Mesenchymal stem cell (in vitro differentiated cells and primary cell): ENCODE results near the gene YEATS4.

Source experiments
- DNase-seq: peaks from one replicate; pipeline ENCODE4 v3.0.0-alpha.2; 2013
- H2AFZ ChIP-seq: one replicate; pipeline ENCODE4 v1.6.1; 2013; ENCODE audit warnings: low read depth, mild to moderate bottlenecking, control low read depth, inconsistent platforms, low read length, moderate library complexity
- H2AK5ac ChIP-seq: 2 replicates; pipeline ENCODE4 v1.6.1; 2013; ENCODE audit warnings: low read length, moderate library complexity, mild to moderate bottlenecking, inconsistent platforms; ENCODE audit not compliant: severe bottlenecking
- H2BK120ac ChIP-seq: one replicate; pipeline ENCODE4 v1.6.1; 2013; ENCODE audit warnings: low read depth, mild to moderate bottlenecking, inconsistent platforms, low read length, moderate library complexity
- H2BK12ac ChIP-seq, 2 experiments: one replicate each; pipeline ENCODE4 v1.6.1; 2013; ENCODE audit warnings: inconsistent platforms in 2 of 2, low read length in 2 of 2, mild to moderate bottlenecking in 2 of 2, moderate library complexity in 2 of 2, control low read depth in 1 of 2
- H2BK15ac ChIP-seq: one replicate; pipeline ENCODE4 v1.6.1; 2013; ENCODE audit warnings: mild to moderate bottlenecking, low read depth, inconsistent platforms; ENCODE audit not compliant: poor library complexity, severe bottlenecking
- H2BK5ac ChIP-seq: 2 replicates; pipeline ENCODE4 v1.6.1; 2013; ENCODE audit warnings: low read depth, mild to moderate bottlenecking, low read length, control low read depth, inconsistent platforms; ENCODE audit not compliant: poor library complexity, severe bottlenecking
- H3K14ac ChIP-seq, 2 experiments: one replicate each; pipeline ENCODE4 v1.6.1; 2013; ENCODE audit warnings: inconsistent platforms in 2 of 2, low read length in 2 of 2, control low read depth in 1 of 2, mild to moderate bottlenecking in 1 of 2, moderate library complexity in 1 of 2
- H3K18ac ChIP-seq, 2 experiments: one replicate each; pipeline ENCODE4 v1.6.1; 2013; ENCODE audit warnings: inconsistent platforms in 2 of 2, low read length in 2 of 2, control low read depth in 1 of 2, low read depth in 1 of 2, mild to moderate bottlenecking in 1 of 2
- H3K23ac ChIP-seq, 2 experiments: one replicate each; pipeline ENCODE4 v1.6.1; 2013; ENCODE audit warnings: inconsistent platforms in 2 of 2, low read length in 2 of 2, mild to moderate bottlenecking in 2 of 2, moderate library complexity in 2 of 2, control low read depth in 1 of 2
- H3K27ac ChIP-seq: 2 replicates; pipeline ENCODE4 v1.5.1; 2013; ENCODE audit warnings: mild to moderate bottlenecking, moderate library complexity, low read length, control low read depth, inconsistent platforms; ENCODE audit not compliant: poor library complexity, severe bottlenecking
- H3K27me3 ChIP-seq, 2 experiments: 2 replicates each; pipeline versions ENCODE4 v1.6.1 to v1.7.0; 2013; ENCODE audit warnings: low read length in 2 of 2, mild to moderate bottlenecking in 2 of 2, moderate library complexity in 2 of 2, control low read depth in 1 of 2, inconsistent platforms in 1 of 2; ENCODE audit not compliant: control insufficient read depth in 1 of 2, insufficient read depth in 1 of 2
- H3K36me3 ChIP-seq, 2 experiments: 2 replicates each; pipeline versions ENCODE4 v1.6.1 to v1.7.0; 2013; ENCODE audit warnings: low read length in 2 of 2, control low read depth in 1 of 2, inconsistent platforms in 1 of 2, low read depth in 1 of 2, mild to moderate bottlenecking in 1 of 2; ENCODE audit not compliant: insufficient read depth in 2 of 2, control insufficient read depth in 1 of 2
- H3K4ac ChIP-seq, 2 experiments: one replicate each; pipeline ENCODE4 v1.6.1; 2013; ENCODE audit warnings: inconsistent platforms in 2 of 2, low read length in 2 of 2, mild to moderate bottlenecking in 2 of 2, moderate library complexity in 2 of 2, control low read depth in 1 of 2, low read depth in 1 of 2
- H3K4me1 ChIP-seq: 2 replicates; pipeline ENCODE4 v1.6.1; 2013; ENCODE audit warnings: low read depth, low read length, control low read depth; ENCODE audit not compliant: control insufficient read depth, insufficient read depth
- H3K4me2 ChIP-seq: 2 replicates; pipeline ENCODE4 v1.6.1; 2013; ENCODE audit warnings: low read length, mild to moderate bottlenecking, inconsistent platforms; ENCODE audit not compliant: poor library complexity, severe bottlenecking
- H3K4me3 ChIP-seq, 2 experiments: 2 replicates each; pipeline versions ENCODE4 v1.5.1 to v1.7.0; 2013; ENCODE audit warnings: low read length in 2 of 2, mild to moderate bottlenecking in 2 of 2, control low read depth in 1 of 2, low read depth in 1 of 2; ENCODE audit not compliant: insufficient read depth in 1 of 2
- H3K79me1 ChIP-seq: replicated peaks from 2 replicates; pipeline ENCODE4 v1.6.1; 2013; ENCODE audit warnings: mild to moderate bottlenecking, control low read depth, low read length, inconsistent platforms; ENCODE audit not compliant: poor library complexity, severe bottlenecking
- H3K9ac ChIP-seq: 2 replicates; pipeline ENCODE4 v1.7.0; 2013; ENCODE audit warnings: mild to moderate bottlenecking, low read length, moderate library complexity
- H3K9me3 ChIP-seq: 2 replicates; pipeline ENCODE4 v1.7.0; 2013; ENCODE audit warnings: mild to moderate bottlenecking, low read length; ENCODE audit not compliant: control insufficient read depth
- H4K8ac ChIP-seq: one replicate; pipeline ENCODE4 v1.6.1; 2013; ENCODE audit warnings: inconsistent platforms, mild to moderate bottlenecking, low read length, moderate library complexity
- H4K91ac ChIP-seq: one replicate; pipeline ENCODE4 v1.6.1; 2013; ENCODE audit warnings: mild to moderate bottlenecking, low read length, inconsistent platforms
- WGBS: methylation state at CpG from one replicate; pipeline ENCODE4 v1.1.7; 2013; ENCODE audit warnings: mixed read lengths; 5-methylcytosine and 5-hydroxymethylcytosine counted together

The YEATS4 gene

DNA sequence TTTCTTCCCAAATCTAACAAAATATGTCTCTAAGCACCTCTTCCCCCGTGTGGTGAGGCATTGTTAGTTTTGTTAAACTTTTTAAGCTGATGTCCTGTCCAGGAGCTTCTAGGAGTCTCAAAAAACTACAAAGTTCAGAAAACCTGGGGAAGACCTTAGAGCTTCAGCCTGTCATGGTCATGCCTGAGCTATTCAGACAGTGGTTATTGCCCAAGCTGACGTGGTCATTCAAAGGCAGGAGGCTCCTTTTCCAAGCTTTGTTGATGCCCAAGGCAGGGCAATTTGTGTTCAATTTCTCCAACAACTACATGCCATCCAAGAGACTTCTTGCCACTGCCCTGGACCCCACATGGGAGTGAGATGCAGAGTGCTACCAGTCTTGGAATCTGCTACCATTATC lies 17.1 kb upstream of the YEATS4 start:
- H3K4me1 ChIP-seq = no peaks in the 10 kb centered on the region
- no peak for DNase-seq
- no peak overlapping the region for H2AK5ac ChIP-seq
- no peak overlapping the region for H3K4me3 ChIP-seq
- H3K4ac ChIP-seq = no peak overlapping the region
- no peak overlapping the region for H2BK15ac ChIP-seq
- H2BK12ac ChIP-seq = no peak overlapping the region
- no peaks in the 10 kb centered on the region for H3K79me1 ChIP-seq
- no peak overlapping the region for H3K14ac ChIP-seq
- H3K9me3 ChIP-seq = no peaks in the 10 kb centered on the region
- H3K4me2 ChIP-seq = no peak overlapping the region
- H3K27ac ChIP-seq = no peak overlapping the region
- no peak overlapping the region for H3K23ac ChIP-seq
- no peak overlapping the region for H3K18ac ChIP-seq
- H3K36me3 ChIP-seq = no peaks in the 10 kb centered on the region
- H2BK120ac ChIP-seq = no peak overlapping the region
- H2BK5ac ChIP-seq = no peak overlapping the region
- peaks cover 0 to 4% of the 10 kb centered on the region in 2 experiments for H3K27me3 ChIP-seq
- H4K91ac ChIP-seq = no peak overlapping the region
- no peak overlapping the region for H3K9ac ChIP-seq
- WGBS = 91% methylated on average over 2 of the region's 2 CpGs
- no peak overlapping the region for H4K8ac ChIP-seq
- no peak overlapping the region for H2AFZ ChIP-seq

GRCh38 chr12:69343357-69343756 lies 16.2 kb upstream of the YEATS4 start:
- DNase-seq = no peak
- Histone ChIP-seq H2AFZ (no peak overlapping the region), H3K23ac (no peak overlapping the region), H2BK15ac (no peak overlapping the region), H3K27ac (no peak overlapping the region), H2BK5ac (no peak overlapping the region), H2BK12ac (no peak overlapping the region), H3K9me3 (no peaks in the 10 kb centered on the region), H4K8ac (no peak overlapping the region), H3K18ac (no peak overlapping the region), H4K91ac (no peak overlapping the region), H3K27me3 (peaks cover 0 to 4% of the 10 kb centered on the region in 2 experiments), H2BK120ac (no peak overlapping the region), H3K36me3 (no peaks in the 10 kb centered on the region), H3K4me2 (no peak overlapping the region), H2AK5ac (no peak overlapping the region), H3K14ac (no peak overlapping the region), H3K79me1 (no peaks in the 10 kb centered on the region), H3K4ac (no peak overlapping the region), H3K9ac (no peak overlapping the region), H3K4me1 (no peaks in the 10 kb centered on the region), H3K4me3 (no peak overlapping the region)
- 100% methylated on average over 2 of the region's 3 CpGs for WGBS

DNA sequence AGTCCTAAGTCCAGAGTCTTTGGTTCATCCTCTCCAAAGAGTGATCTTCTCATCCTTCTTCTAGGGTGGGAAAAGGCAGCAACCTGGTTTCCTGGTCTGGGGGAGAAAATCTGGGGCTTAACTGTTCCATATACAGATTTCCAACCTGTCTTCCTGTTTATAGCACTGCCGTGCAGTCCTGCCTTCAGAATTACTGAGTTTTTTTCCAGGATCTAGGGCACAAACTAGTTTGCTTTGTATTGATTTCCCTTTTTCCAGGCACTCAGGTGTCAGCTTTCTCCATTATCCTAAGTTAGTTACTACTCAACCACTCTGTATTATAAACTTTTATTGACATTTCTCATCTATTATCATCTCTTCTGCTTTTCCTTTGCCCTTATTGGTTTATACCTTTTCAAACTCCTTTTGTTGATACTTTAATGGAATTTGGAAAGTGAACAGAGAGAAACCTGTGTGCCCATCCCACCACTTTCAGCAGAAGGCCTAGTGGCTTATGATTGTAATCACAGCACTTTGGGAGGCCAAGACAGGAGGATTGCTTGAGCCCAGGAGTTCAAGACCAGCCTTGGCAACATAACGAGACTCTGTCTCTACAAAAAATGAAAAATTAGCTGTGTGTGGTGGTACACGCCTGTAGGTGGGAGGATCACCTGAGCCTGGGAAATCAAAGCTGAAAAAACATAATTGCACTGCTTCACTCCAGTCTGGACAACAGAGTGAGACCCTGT lies 15.5 kb upstream of the YEATS4 start:
- Histone ChIP-seq H2BK12ac (no peak overlapping the region), H4K91ac (no peak overlapping the region), H3K4me2 (no peak overlapping the region), H3K36me3 (no peaks in the 10 kb centered on the region), H2BK120ac (no peak overlapping the region), H4K8ac (no peak overlapping the region), H2AFZ (no peak overlapping the region), H3K9me3 (no peaks in the 10 kb centered on the region), H3K4ac (no peak overlapping the region), H3K4me1 (no peaks in the 10 kb centered on the region), H2BK15ac (no peak overlapping the region), H2BK5ac (no peak overlapping the region), H3K18ac (no peak overlapping the region), H3K9ac (no peak overlapping the region), H3K23ac (no peak overlapping the region), H3K27ac (no peak overlapping the region), H3K27me3 (peaks cover 0 to 4% of the 10 kb centered on the region in 2 experiments), H3K14ac (no peak overlapping the region), H3K4me3 (no peak overlapping the region), H3K79me1 (no peaks in the 10 kb centered on the region), H2AK5ac (no peak overlapping the region)
- WGBS = 59% methylated on average over 3 of the region's 3 CpGs
- DNase-seq = no peak

GRCh38 chr12:69345077-69345476 lies 14.5 kb upstream of the YEATS4 start:
- H4K91ac ChIP-seq = no peak overlapping the region
- H3K4me3 ChIP-seq = no peak overlapping the region
- H3K9ac ChIP-seq = no peak overlapping the region

More at GRCh38 chr12:69345077-69345476, 14.5 kb upstream of the YEATS4 start:
- Histone ChIP-seq H3K4ac (no peak overlapping the region), H2BK12ac (no peak overlapping the region), H3K27me3 (peaks cover 0 to 4% of the 10 kb centered on the region in 2 experiments), H2AFZ (no peak overlapping the region), H4K8ac (no peak overlapping the region), H3K27ac (no peak overlapping the region), H2BK120ac (no peak overlapping the region), H2AK5ac (no peak overlapping the region), H3K4me1 (no peaks in the 10 kb centered on the region), H3K9me3 (no peaks in the 10 kb centered on the region), H2BK5ac (no peak overlapping the region), H3K18ac (no peak overlapping the region), H3K23ac (no peak overlapping the region), H3K79me1 (no peaks in the 10 kb centered on the region), H3K14ac (no peak overlapping the region), H3K36me3 (no peaks in the 10 kb centered on the region), H2BK15ac (no peak overlapping the region), H3K4me2 (no peak overlapping the region)
- 96% methylated on average over 2 of the region's 2 CpGs for WGBS
- no peak for DNase-seq
